ENCODE data around the gene DNAH1. TPM values are rescaled to one million over a fixed set of nuclear protein-coding genes. Genes with fewer than 3 reads are reported as not detected.

The DNAH1 gene
- total and polyA plus RNA-seq, 2 of the 13 experiments (the other 11 are each of a cell fraction or from before 2014, with no cell fraction given), result 0.64 to 3.5 TPM

GRCh38 chr3:52402101-52402521 is 86.0 kb downstream of the DNAH1 start:
- in situ Hi-C loops (cut with HindIII; ENCODE audit: extremely low pct_ligation_motif_present, low pct_unique_long_range_greater_than_20kb), result no loop called here
- WGBS (ENCODE audit: low lambda C conversion rate), result 92% methylated on average over 3 of the region's 16 CpGs

More at GRCh38 chr3:52402101-52402521, 86.0 kb downstream of the DNAH1 start:
- peaks cover 24 to 58% of the 10 kb centered on the region in 2 experiments for H3K36me3 ChIP-seq (replicated peaks in 1 of 2; ENCODE audit: control insufficient read depth in 1 of 2, insufficient read depth in 2 of 2, low read length in 2 of 2)
- CTCF ChIA-PET (ENCODE audit: low intra/inter-chr PET ratio, low total read pairs), result no interaction called here
- H3K79me2 ChIP-seq (ENCODE audit: insufficient read depth, low read length), result no peaks in the 10 kb centered on the region
- BruUV-seq (replicated peaks), result no TSS peak
- no peak overlapping the region for H3K4me3 ChIP-seq (replicated peaks in 1 of 3; ENCODE audit: insufficient read depth in 1 of 3, low read depth in 2 of 3, low read length in 3 of 3)
- no peak overlapping the region for H3K4me2 ChIP-seq (ENCODE audit: low read depth, low read length)
- ATAC-seq, result no peak
- no peak overlapping the region for H2AFZ ChIP-seq (ENCODE audit: low read length)
- no peak for FAIRE-seq
- H3K9ac ChIP-seq (ENCODE audit: insufficient read depth, low read depth, low read length), result no peak overlapping the region
- intact Hi-C loops (cut with micrococcal nuclease; ENCODE audit: unreplicated experiment), result no loop called here
- no peaks in the 10 kb centered on the region for H3K9me3 ChIP-seq (ENCODE audit: low read length)
- H3K27me3 ChIP-seq (ENCODE audit: control insufficient read depth in 1 of 2, insufficient read depth in 2 of 2, low read length in 2 of 2), result no peaks in the 10 kb centered on the region
- peaks cover 12% of the 10 kb centered on the region; the same call in 1 of the 2 replicates for H3K4me1 ChIP-seq (ENCODE audit: insufficient read depth, low read length)
- POLR2A ChIA-PET, result no interaction called here
- no peak for TF ChIP-seq ZNF260 (CRISPR knock-in tag; IDR thresholded peaks at IDR 0.05; ENCODE audit: borderline replicate concordance, low read depth)
- no peak for TF ChIP-seq HNF1A (IDR thresholded peaks at IDR 0.05; ENCODE audit: low read depth)
- no peak for TF ChIP-seq HNF1A (CRISPR knock-in tag; IDR thresholded peaks at IDR 0.05; ENCODE audit: borderline replicate concordance)
- 0 out of 2 replicates have a peak, but pooled peaks have one; percentile 38 for TF ChIP-seq RBFOX2 (IDR thresholded peaks at IDR 0.05; ENCODE audit: low read depth, low read length)
- 0 out of 4 replicates have a peak, but pooled peaks of 1 of the 2 experiments have one; percentile 13 for TF ChIP-seq POLR2A (IDR thresholded peaks at IDR 0.05; ENCODE audit: insufficient read depth in 1 of 2, low read depth in 2 of 2, low read length in 2 of 2)
- no peak for TF ChIP-seq ZNF747 (CRISPR knock-in tag; IDR thresholded peaks at IDR 0.05; ENCODE audit: borderline replicate concordance)
- H3K27ac ChIP-seq (ENCODE audit: extremely low read length, insufficient read depth, low read length), result no peak overlapping the region
- DNase-seq (ENCODE audit: low spot score), result no peak
- no peaks in the 10 kb centered on the region for H4K20me1 ChIP-seq (ENCODE audit: insufficient read depth, low read length)
